PC-9 (cell line): ENCODE data around the gene ONECUT2.

ENCODE experiments used
- EZH2 ChIP-seq: fragments of 200-600 bp; sonication (generic); IDR thresholded peaks from 2 replicates; pipeline ENCODE4 v1.8.0; 2017; ENCODE audit warnings: antibody characterized with exemption, low read depth
- TF ChIP-seq, protein P1 (sequence below): fragments of 200-600 bp; sonication (generic); conservative IDR thresholded peaks from 2 replicates; pipeline ENCODE4 v1.6.1; 2017; ENCODE audit warnings: mixed run types, antibody characterized with exemption, mild to moderate bottlenecking, moderate library complexity

DNA sequence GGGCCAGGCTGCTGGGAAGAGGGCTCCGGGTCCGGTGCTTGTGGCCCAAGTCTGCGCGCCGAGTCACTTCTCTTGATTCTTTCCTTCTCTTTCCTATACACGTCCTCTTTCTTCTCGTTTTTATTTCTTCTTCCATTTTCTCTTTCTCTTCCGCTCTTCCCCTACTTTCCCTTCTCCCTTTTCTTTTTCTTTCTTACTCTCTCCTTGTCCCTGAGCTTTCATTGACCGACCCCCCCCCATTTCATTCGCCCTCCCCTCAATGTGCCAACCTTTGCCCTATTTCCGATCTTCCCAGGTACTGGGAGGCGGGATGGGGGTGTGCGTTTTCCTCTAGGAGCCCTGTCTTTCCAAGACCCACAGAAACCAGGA lies 1.8 kb downstream of the ONECUT2 start:
- TF ChIP-seq, protein P1, sequence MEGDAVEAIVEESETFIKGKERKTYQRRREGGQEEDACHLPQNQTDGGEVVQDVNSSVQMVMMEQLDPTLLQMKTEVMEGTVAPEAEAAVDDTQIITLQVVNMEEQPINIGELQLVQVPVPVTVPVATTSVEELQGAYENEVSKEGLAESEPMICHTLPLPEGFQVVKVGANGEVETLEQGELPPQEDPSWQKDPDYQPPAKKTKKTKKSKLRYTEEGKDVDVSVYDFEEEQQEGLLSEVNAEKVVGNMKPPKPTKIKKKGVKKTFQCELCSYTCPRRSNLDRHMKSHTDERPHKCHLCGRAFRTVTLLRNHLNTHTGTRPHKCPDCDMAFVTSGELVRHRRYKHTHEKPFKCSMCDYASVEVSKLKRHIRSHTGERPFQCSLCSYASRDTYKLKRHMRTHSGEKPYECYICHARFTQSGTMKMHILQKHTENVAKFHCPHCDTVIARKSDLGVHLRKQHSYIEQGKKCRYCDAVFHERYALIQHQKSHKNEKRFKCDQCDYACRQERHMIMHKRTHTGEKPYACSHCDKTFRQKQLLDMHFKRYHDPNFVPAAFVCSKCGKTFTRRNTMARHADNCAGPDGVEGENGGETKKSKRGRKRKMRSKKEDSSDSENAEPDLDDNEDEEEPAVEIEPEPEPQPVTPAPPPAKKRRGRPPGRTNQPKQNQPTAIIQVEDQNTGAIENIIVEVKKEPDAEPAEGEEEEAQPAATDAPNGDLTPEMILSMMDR, result no peak
- no peak for TF ChIP-seq EZH2
